ENCODE measurements around the gene ZBTB40.

GRCh38 chr1:22530715-22531114 is 79.1 kb downstream of the ZBTB40 start:
- TF ChIP-seq, protein P1, sequence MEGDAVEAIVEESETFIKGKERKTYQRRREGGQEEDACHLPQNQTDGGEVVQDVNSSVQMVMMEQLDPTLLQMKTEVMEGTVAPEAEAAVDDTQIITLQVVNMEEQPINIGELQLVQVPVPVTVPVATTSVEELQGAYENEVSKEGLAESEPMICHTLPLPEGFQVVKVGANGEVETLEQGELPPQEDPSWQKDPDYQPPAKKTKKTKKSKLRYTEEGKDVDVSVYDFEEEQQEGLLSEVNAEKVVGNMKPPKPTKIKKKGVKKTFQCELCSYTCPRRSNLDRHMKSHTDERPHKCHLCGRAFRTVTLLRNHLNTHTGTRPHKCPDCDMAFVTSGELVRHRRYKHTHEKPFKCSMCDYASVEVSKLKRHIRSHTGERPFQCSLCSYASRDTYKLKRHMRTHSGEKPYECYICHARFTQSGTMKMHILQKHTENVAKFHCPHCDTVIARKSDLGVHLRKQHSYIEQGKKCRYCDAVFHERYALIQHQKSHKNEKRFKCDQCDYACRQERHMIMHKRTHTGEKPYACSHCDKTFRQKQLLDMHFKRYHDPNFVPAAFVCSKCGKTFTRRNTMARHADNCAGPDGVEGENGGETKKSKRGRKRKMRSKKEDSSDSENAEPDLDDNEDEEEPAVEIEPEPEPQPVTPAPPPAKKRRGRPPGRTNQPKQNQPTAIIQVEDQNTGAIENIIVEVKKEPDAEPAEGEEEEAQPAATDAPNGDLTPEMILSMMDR (IDR thresholded peaks at IDR 0.05; ENCODE audit: insufficient read depth, low read depth, low read length), result no peak
- no peak for TF ChIP-seq EZH2 (IDR thresholded peaks at IDR 0.05; ENCODE audit: insufficient read depth, low read length)

Measured in astrocyte (in vitro differentiated cells and primary cell).